Mesenchymal stem cell (in vitro differentiated cells and primary cell): ENCODE data around the gene MAPK8IP2.
A peak's percentile ranks its signal among the peaks of the same experiment; 100 is the strongest.

ENCODE experiments used
- DNase-seq: peaks from one replicate; pipeline ENCODE4 v3.0.0-alpha.2; 2013
- H2AFZ ChIP-seq: one replicate; pipeline ENCODE4 v1.6.1; 2013; ENCODE audit warnings: low read depth, mild to moderate bottlenecking, control low read depth, inconsistent platforms, low read length, moderate library complexity
- H2AK5ac ChIP-seq: 2 replicates; pipeline ENCODE4 v1.6.1; 2013; ENCODE audit warnings: low read length, moderate library complexity, mild to moderate bottlenecking, inconsistent platforms; ENCODE audit not compliant: severe bottlenecking
- H2BK120ac ChIP-seq: one replicate; pipeline ENCODE4 v1.6.1; 2013; ENCODE audit warnings: low read depth, mild to moderate bottlenecking, inconsistent platforms, low read length, moderate library complexity
- H2BK12ac ChIP-seq, 2 experiments: one replicate each; pipeline ENCODE4 v1.6.1; 2013; ENCODE audit warnings: inconsistent platforms in 2 of 2, low read length in 2 of 2, mild to moderate bottlenecking in 2 of 2, moderate library complexity in 2 of 2, control low read depth in 1 of 2
- H2BK15ac ChIP-seq: one replicate; pipeline ENCODE4 v1.6.1; 2013; ENCODE audit warnings: mild to moderate bottlenecking, low read depth, inconsistent platforms; ENCODE audit not compliant: poor library complexity, severe bottlenecking
- H2BK5ac ChIP-seq: 2 replicates; pipeline ENCODE4 v1.6.1; 2013; ENCODE audit warnings: low read depth, mild to moderate bottlenecking, low read length, control low read depth, inconsistent platforms; ENCODE audit not compliant: poor library complexity, severe bottlenecking
- H3K14ac ChIP-seq, 2 experiments: one replicate each; pipeline ENCODE4 v1.6.1; 2013; ENCODE audit warnings: inconsistent platforms in 2 of 2, low read length in 2 of 2, control low read depth in 1 of 2, mild to moderate bottlenecking in 1 of 2, moderate library complexity in 1 of 2
- H3K18ac ChIP-seq, 2 experiments: one replicate each; pipeline ENCODE4 v1.6.1; 2013; ENCODE audit warnings: inconsistent platforms in 2 of 2, low read length in 2 of 2, control low read depth in 1 of 2, low read depth in 1 of 2, mild to moderate bottlenecking in 1 of 2
- H3K23ac ChIP-seq, 2 experiments: one replicate each; pipeline ENCODE4 v1.6.1; 2013; ENCODE audit warnings: inconsistent platforms in 2 of 2, low read length in 2 of 2, mild to moderate bottlenecking in 2 of 2, moderate library complexity in 2 of 2, control low read depth in 1 of 2
- H3K27ac ChIP-seq: 2 replicates; pipeline ENCODE4 v1.5.1; 2013; ENCODE audit warnings: mild to moderate bottlenecking, moderate library complexity, low read length, control low read depth, inconsistent platforms; ENCODE audit not compliant: poor library complexity, severe bottlenecking
- H3K27me3 ChIP-seq, 2 experiments: 2 replicates each; pipeline versions ENCODE4 v1.6.1 to v1.7.0; 2013; ENCODE audit warnings: low read length in 2 of 2, mild to moderate bottlenecking in 2 of 2, moderate library complexity in 2 of 2, control low read depth in 1 of 2, inconsistent platforms in 1 of 2; ENCODE audit not compliant: control insufficient read depth in 1 of 2, insufficient read depth in 1 of 2
- H3K36me3 ChIP-seq, 2 experiments: 2 replicates each; pipeline versions ENCODE4 v1.6.1 to v1.7.0; 2013; ENCODE audit warnings: low read length in 2 of 2, control low read depth in 1 of 2, inconsistent platforms in 1 of 2, low read depth in 1 of 2, mild to moderate bottlenecking in 1 of 2; ENCODE audit not compliant: insufficient read depth in 2 of 2, control insufficient read depth in 1 of 2
- H3K4ac ChIP-seq, 2 experiments: one replicate each; pipeline ENCODE4 v1.6.1; 2013; ENCODE audit warnings: inconsistent platforms in 2 of 2, low read length in 2 of 2, mild to moderate bottlenecking in 2 of 2, moderate library complexity in 2 of 2, control low read depth in 1 of 2, low read depth in 1 of 2
- H3K4me1 ChIP-seq: 2 replicates; pipeline ENCODE4 v1.6.1; 2013; ENCODE audit warnings: low read depth, low read length, control low read depth; ENCODE audit not compliant: control insufficient read depth, insufficient read depth
- H3K4me2 ChIP-seq: 2 replicates; pipeline ENCODE4 v1.6.1; 2013; ENCODE audit warnings: low read length, mild to moderate bottlenecking, inconsistent platforms; ENCODE audit not compliant: poor library complexity, severe bottlenecking
- H3K4me3 ChIP-seq, 2 experiments: 2 replicates each; pipeline versions ENCODE4 v1.5.1 to v1.7.0; 2013; ENCODE audit warnings: low read length in 2 of 2, mild to moderate bottlenecking in 2 of 2, control low read depth in 1 of 2, low read depth in 1 of 2; ENCODE audit not compliant: insufficient read depth in 1 of 2
- H3K79me1 ChIP-seq: replicated peaks from 2 replicates; pipeline ENCODE4 v1.6.1; 2013; ENCODE audit warnings: mild to moderate bottlenecking, control low read depth, low read length, inconsistent platforms; ENCODE audit not compliant: poor library complexity, severe bottlenecking
- H3K9ac ChIP-seq: 2 replicates; pipeline ENCODE4 v1.7.0; 2013; ENCODE audit warnings: mild to moderate bottlenecking, low read length, moderate library complexity
- H3K9me3 ChIP-seq: 2 replicates; pipeline ENCODE4 v1.7.0; 2013; ENCODE audit warnings: mild to moderate bottlenecking, low read length; ENCODE audit not compliant: control insufficient read depth
- H4K8ac ChIP-seq: one replicate; pipeline ENCODE4 v1.6.1; 2013; ENCODE audit warnings: inconsistent platforms, mild to moderate bottlenecking, low read length, moderate library complexity
- H4K91ac ChIP-seq: one replicate; pipeline ENCODE4 v1.6.1; 2013; ENCODE audit warnings: mild to moderate bottlenecking, low read length, inconsistent platforms
- WGBS: methylation state at CpG from one replicate; pipeline ENCODE4 v1.1.7; 2013; ENCODE audit warnings: mixed read lengths; 5-methylcytosine and 5-hydroxymethylcytosine counted together

MAPK8IP2 gene

GRCh38 chr22:50569041-50569459 is 31.5 kb upstream of the MAPK8IP2 start:
- Histone ChIP-seq H2BK120ac (no peak overlapping the region), H3K4me3 (no peak overlapping the region), H2BK15ac (no peak overlapping the region), H4K91ac (no peak overlapping the region), H2AK5ac (no peak overlapping the region), H4K8ac (no peak overlapping the region), H2AFZ (no peak overlapping the region), H2BK5ac (no peak overlapping the region), H3K79me1 (no peaks in the 10 kb centered on the region), H3K9me3 (no peaks in the 10 kb centered on the region), H3K27me3 (no peaks in the 10 kb centered on the region), H3K14ac (no peak overlapping the region), H3K18ac (no peak overlapping the region), H3K9ac (no peak overlapping the region), H3K23ac (no peak overlapping the region), H3K4ac (no peak overlapping the region), H2BK12ac (no peak overlapping the region), H3K27ac (no peak overlapping the region), H3K36me3 (peaks cover 0 to 64% of the 10 kb centered on the region in 2 experiments), H3K4me2 (no peak overlapping the region), H3K4me1 (peaks cover 9% of the 10 kb centered on the region)
- WGBS, result 86% methylated on average over 7 of the region's 8 CpGs
- no peak for DNase-seq

DNA sequence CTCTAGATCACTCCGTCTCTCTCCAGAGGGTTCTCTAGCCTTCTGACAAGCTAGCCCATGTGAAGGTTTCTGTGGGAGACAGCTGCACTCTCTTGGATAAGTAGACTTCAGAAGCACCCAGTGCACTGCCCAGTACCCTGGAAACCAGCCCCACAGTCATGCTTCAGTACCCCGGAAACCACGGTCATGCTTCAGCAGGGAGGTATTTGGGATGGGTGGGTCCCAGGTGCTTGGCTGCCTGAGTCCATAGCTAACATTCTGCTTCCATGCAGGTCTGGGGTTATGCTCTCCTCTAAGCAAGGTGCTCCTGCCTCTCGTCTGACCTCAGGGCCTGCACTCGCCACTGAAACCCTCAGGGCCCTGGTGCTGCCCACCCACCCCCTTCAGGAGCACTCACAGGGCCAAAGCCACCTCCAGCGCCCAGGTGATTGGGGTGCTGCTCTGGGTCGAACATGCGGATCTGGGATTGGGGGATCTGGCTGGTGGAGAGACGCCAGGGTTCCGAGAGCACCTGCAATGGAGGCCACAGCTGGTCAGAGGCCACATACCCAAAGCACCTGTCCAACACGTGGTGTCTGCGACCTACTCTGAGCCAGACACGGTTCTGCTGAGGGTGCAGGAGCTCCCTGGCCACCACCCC is 30.6 kb upstream of the MAPK8IP2 start:
- H2AK5ac ChIP-seq, result no peak overlapping the region
- no peak overlapping the region for H3K4me2 ChIP-seq
- no peak overlapping the region for H2BK120ac ChIP-seq
- no peak overlapping the region for H3K4ac ChIP-seq
- H3K79me1 ChIP-seq, result no peaks in the 10 kb centered on the region
- no peaks in the 10 kb centered on the region for H3K27me3 ChIP-seq
- peaks cover 9% of the 10 kb centered on the region for H3K4me1 ChIP-seq
- no peak overlapping the region for H3K18ac ChIP-seq
- peaks cover 0 to 71% of the 10 kb centered on the region in 2 experiments for H3K36me3 ChIP-seq
- H2AFZ ChIP-seq, result no peak overlapping the region
- no peak overlapping the region for H3K4me3 ChIP-seq
- DNase-seq, result no peak
- no peak overlapping the region for H3K9ac ChIP-seq
- no peak overlapping the region for H2BK15ac ChIP-seq
- no peak overlapping the region for H2BK12ac ChIP-seq
- no peak overlapping the region for H3K23ac ChIP-seq
- no peak overlapping the region for H2BK5ac ChIP-seq
- no peak overlapping the region for H3K14ac ChIP-seq
- no peak overlapping the region for H4K91ac ChIP-seq
- WGBS, result 97% methylated on average over 12 of the region's 13 CpGs
- H4K8ac ChIP-seq, result no peak overlapping the region
- H3K27ac ChIP-seq, result no peak overlapping the region
- no peaks in the 10 kb centered on the region for H3K9me3 ChIP-seq

- Histone ChIP-seq H2BK12ac (no peak overlapping the region), H4K91ac (peak overlapping the region; percentile 16), H3K27ac (no peak overlapping the region), H3K4ac (no peak overlapping the region), H3K4me1 (peaks cover 9% of the 10 kb centered on the region), H3K36me3 (peaks cover 0 to 77% of the 10 kb centered on the region in 2 experiments), H3K4me3 (no peak overlapping the region), H3K23ac (no peak overlapping the region), H3K27me3 (no peaks in the 10 kb centered on the region), H3K4me2 (no peak overlapping the region), H2AK5ac (no peak overlapping the region), H3K18ac (no peak overlapping the region), H3K9me3 (no peaks in the 10 kb centered on the region), H4K8ac (no peak overlapping the region), H3K79me1 (no peaks in the 10 kb centered on the region), H3K9ac (no peak overlapping the region), H2BK5ac (no peak overlapping the region), H2AFZ (no peak overlapping the region), H2BK15ac (no peak overlapping the region), H3K14ac (no peak overlapping the region), H2BK120ac (no peak overlapping the region)
- WGBS, result 95% methylated on average over 12 of the region's 12 CpGs
- DNase-seq, result no peak
Observed at GRCh38 chr22:50570861-50571260, 29.7 kb upstream of the MAPK8IP2 start.

- Histone ChIP-seq H2BK5ac (no peak overlapping the region), H3K79me1 (no peaks in the 10 kb centered on the region), H3K4me1 (peaks cover 9% of the 10 kb centered on the region), H3K36me3 (peaks cover 0 to 82% of the 10 kb centered on the region in 2 experiments), H3K9ac (no peak overlapping the region), H2BK15ac (no peak overlapping the region), H3K4ac (no peak overlapping the region), H2AK5ac (no peak overlapping the region), H2BK12ac (no peak overlapping the region), H3K4me3 (no peak overlapping the region), H4K8ac (no peak overlapping the region), H4K91ac (no peak overlapping the region), H3K14ac (no peak overlapping the region), H2BK120ac (no peak overlapping the region), H3K4me2 (no peak overlapping the region), H3K27me3 (peaks cover 0 to 2% of the 10 kb centered on the region in 2 experiments), H3K27ac (no peak overlapping the region), H3K9me3 (no peaks in the 10 kb centered on the region), H2AFZ (no peak overlapping the region), H3K18ac (no peak overlapping the region), H3K23ac (no peak overlapping the region)
- 95% methylated on average over 26 of the region's 26 CpGs for WGBS
- DNase-seq, result no peak
Observed at GRCh38 chr22:50571264-50572175, 29.1 kb upstream of the MAPK8IP2 start.
